ENCODE data around the gene PACS2.

DNA sequence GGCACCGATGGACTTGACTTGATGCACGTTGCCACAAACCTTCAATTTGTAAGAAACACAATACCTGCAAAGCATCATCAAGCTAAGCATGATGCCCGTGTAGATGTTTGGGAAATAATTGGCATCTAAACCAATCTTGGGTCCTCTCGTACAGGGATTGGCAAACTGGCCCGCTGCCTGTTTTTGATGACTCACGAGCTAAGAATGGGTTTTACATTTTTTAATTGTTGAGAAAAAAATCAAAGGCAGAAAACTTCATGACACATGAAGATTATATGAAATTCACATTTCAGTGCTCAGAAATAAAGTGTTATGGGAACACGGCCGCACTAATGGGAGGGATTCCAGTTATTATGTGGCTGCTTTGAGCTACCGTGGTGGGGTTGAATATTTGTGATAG, 116.0 kb downstream of the PACS2 start:
- TF ChIP-seq, protein P1, sequence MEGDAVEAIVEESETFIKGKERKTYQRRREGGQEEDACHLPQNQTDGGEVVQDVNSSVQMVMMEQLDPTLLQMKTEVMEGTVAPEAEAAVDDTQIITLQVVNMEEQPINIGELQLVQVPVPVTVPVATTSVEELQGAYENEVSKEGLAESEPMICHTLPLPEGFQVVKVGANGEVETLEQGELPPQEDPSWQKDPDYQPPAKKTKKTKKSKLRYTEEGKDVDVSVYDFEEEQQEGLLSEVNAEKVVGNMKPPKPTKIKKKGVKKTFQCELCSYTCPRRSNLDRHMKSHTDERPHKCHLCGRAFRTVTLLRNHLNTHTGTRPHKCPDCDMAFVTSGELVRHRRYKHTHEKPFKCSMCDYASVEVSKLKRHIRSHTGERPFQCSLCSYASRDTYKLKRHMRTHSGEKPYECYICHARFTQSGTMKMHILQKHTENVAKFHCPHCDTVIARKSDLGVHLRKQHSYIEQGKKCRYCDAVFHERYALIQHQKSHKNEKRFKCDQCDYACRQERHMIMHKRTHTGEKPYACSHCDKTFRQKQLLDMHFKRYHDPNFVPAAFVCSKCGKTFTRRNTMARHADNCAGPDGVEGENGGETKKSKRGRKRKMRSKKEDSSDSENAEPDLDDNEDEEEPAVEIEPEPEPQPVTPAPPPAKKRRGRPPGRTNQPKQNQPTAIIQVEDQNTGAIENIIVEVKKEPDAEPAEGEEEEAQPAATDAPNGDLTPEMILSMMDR (conservative IDR thresholded peaks at IDR 0.05 in 1 of 2, IDR thresholded peaks at IDR 0.05 in 1 of 2; ENCODE audit: extremely low read depth in 1 of 2, insufficient read depth in 1 of 2, low read depth in 1 of 2, low read length in 2 of 2) = no peak
- no peak for TF ChIP-seq EZH2 (IDR thresholded peaks at IDR 0.05; ENCODE audit: borderline replicate concordance, low read length)
